ENCODE results near the gene HSD11B2.

Gene HSD11B2

DNA sequence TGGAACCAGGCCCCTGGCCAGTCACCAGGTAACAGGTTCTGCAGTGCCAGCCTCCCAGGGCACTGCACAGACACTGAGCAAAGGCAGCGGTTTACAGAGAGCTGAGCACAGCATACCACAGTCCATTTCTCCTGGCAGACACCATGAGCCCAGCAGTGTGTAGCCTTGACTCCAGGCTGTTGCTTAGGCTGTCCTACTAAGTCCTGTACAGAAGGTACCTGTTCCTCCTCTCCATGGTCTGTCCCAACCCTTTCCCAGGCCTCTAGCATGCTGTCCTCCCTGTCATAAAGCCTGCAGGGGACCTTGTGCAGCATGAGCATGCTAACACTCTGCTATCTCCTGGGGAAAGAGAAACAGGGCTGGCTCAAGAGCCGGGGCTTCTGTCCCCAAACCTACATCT, 30.0 kb downstream of the HSD11B2 start:
- no peak overlapping the region for H3K4me3 Mint-ChIP-seq
- H3K27me3 Mint-ChIP-seq = no peaks in the 10 kb centered on the region
- H3K9me3 Mint-ChIP-seq = no peaks in the 10 kb centered on the region
- H3K4me1 Mint-ChIP-seq (ENCODE audit: low read depth in 2 of 2) = peaks cover 32 to 43% of the 10 kb centered on the region in 2 donors
- DNase-seq (no peak), ATAC-seq (replicated peaks) (no peak)
- H3K36me3 Mint-ChIP-seq (ENCODE audit: insufficient read depth) = peaks cover 31% of the 10 kb centered on the region
- H3K27ac Mint-ChIP-seq = peak overlapping the region; percentile 41 to 58

DNA sequence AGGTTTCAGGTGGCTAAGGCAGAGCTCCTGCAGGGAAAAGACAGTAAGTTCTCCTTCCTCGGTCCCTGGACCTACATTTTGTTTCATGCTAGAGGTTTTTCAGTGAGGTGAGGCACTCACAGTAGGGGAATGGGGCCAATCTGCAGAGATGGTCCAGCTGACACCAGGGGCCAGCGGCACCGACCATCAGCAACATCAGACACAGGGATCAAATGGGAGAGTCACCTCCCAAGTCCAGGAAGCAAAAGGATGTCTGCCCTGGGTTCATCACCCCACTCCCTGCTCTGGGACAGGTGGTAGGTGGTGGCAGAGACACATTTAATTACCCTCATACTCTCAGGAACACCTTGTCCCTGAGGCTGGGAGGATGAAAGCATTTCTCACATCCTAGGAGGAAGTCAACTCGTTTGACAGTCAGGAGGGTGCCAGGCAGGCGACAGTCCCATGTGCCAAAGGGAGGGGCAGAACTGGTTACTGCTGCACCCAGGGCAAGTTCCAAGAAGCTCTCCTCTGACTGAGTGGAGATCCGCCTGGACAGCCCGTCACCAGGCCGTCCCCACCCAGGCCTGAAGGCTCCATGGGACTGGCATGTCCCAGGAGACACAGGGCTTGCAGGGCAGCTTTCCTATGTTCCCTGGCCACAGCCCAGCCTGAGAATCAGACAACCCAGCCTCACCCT, 30.8 kb downstream of the HSD11B2 start:
- DNase-seq = no peak
- H3K4me3 Mint-ChIP-seq = peak overlapping the region in 1 of 2 donors; percentile 6
- no peak for ATAC-seq (replicated peaks)
- H3K9me3 Mint-ChIP-seq = no peaks in the 10 kb centered on the region
- no peak overlapping the region for H3K27ac Mint-ChIP-seq
- H3K27me3 Mint-ChIP-seq = no peaks in the 10 kb centered on the region
- peaks cover 28 to 44% of the 10 kb centered on the region in 2 donors for H3K4me1 Mint-ChIP-seq (ENCODE audit: low read depth in 2 of 2)
- H3K36me3 Mint-ChIP-seq (ENCODE audit: insufficient read depth) = peaks cover 28% of the 10 kb centered on the region

DNA sequence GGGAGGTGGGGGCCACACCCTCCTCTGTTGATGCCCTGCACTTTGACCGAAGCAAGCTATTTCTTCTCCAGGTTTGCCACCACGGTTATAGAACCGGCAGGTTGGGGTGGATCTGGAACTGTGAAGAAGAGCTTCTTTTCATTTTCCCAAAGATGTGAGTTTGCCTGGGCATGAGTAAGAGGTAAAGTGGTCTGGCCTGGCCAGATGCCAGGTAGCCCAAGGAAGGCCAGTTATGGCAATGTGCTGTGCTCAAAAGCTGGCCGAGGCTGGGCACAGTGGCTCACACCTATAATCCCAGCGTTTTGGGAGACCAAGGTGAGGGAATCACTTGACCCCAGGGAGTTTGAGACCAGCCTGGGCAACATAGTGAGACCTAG, 31.3 kb downstream of the HSD11B2 start:
- DNase-seq (no peak), ATAC-seq (replicated peaks) (no peak)
- Mint-ChIP-seq H3K36me3 (ENCODE audit: insufficient read depth) (peaks cover 25% of the 10 kb centered on the region), H3K4me3 (no peak overlapping the region), H3K27ac (no peak overlapping the region), H3K9me3 (no peaks in the 10 kb centered on the region), H3K27me3 (no peaks in the 10 kb centered on the region), H3K4me1 (ENCODE audit: low read depth in 2 of 2) (peaks cover 28 to 43% of the 10 kb centered on the region in 2 donors)

DNA sequence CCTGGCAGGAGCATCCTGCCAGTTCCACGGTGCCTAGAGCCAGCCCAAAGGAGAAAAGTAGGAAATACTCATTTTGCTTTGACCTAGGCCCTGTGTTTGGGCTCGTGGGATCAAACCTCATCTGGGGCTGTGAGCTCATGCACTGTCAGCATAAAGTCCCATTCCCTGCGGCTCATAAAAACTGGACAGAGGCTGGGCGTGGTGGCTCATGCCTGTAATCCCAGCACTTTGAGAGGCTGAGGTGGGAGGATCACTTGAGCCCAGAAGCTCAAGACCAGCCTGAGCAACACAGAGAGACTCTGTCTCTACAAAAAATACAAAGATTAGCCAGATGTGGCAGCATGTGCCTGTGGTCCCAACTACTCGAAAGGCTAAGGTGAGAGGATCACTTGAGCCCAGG, 32.1 kb downstream of the HSD11B2 start:
- no peak for ATAC-seq (replicated peaks)
- Mint-ChIP-seq H3K27ac (peak overlapping the region; percentile 28 to 73), H3K36me3 (ENCODE audit: insufficient read depth) (peaks cover 21% of the 10 kb centered on the region), H3K4me1 (ENCODE audit: low read depth in 2 of 2) (peaks cover 35 to 48% of the 10 kb centered on the region in 2 donors), H3K27me3 (no peaks in the 10 kb centered on the region), H3K4me3 (no peak overlapping the region), H3K9me3 (no peaks in the 10 kb centered on the region)
- DNase-seq = no peak

DNA sequence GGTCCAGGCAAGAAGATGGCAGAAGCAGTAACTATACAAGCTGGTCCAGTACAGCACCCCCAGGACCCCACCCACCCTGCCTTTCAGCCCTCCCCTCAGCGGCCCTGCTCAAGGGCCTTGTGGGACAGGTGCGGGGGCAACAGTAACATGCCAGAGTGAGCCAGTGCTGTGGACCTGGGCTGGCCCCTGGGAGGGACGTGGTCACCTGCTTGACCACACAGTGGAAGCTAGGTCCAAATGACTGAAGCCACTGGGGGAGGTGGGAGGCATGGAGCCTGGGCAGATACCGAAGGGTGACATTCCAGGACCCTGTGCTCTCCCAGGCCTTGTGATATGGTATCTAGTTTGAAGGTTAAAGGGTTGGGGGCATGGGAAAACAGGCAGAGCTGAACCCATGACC, 32.8 kb downstream of the HSD11B2 start:
- ATAC-seq (replicated peaks) (no peak), DNase-seq (no peak)
- Mint-ChIP-seq H3K4me1 (ENCODE audit: low read depth in 2 of 2) (peaks cover 40 to 49% of the 10 kb centered on the region in 2 donors), H3K27ac (peak overlapping the region in 1 of 2 donors; percentile 73), H3K9me3 (no peaks in the 10 kb centered on the region), H3K4me3 (no peak overlapping the region), H3K27me3 (no peaks in the 10 kb centered on the region), H3K36me3 (ENCODE audit: insufficient read depth) (peaks cover 16% of the 10 kb centered on the region)

DNA sequence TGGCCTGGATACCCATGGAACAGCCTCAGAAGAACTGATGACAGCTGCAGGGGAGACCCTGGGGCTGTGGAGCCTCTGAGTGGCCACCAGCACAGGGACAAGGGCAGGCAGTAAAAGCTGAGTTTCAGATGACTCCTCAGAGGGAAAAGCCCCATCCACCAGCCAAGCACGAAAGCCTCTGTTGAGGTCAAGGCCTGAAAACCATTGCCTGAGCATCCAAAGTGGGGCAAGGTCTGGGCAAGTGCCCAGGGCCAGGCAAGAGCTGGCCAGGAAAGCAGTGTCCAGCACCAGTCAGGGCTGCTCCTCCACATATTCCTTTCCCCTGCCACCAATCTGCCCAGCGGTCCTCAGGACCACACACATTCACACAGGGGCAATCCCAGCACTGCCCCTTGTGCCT, 33.6 kb downstream of the HSD11B2 start:
- Mint-ChIP-seq H3K4me3 (no peak overlapping the region), H3K9me3 (no peaks in the 10 kb centered on the region), H3K36me3 (ENCODE audit: insufficient read depth) (peaks cover 16% of the 10 kb centered on the region), H3K4me1 (ENCODE audit: low read depth in 2 of 2) (peaks cover 36 to 46% of the 10 kb centered on the region in 2 donors), H3K27ac (no peak overlapping the region), H3K27me3 (no peaks in the 10 kb centered on the region)
- DNase-seq = no peak
- ATAC-seq (replicated peaks) = no peak

DNA sequence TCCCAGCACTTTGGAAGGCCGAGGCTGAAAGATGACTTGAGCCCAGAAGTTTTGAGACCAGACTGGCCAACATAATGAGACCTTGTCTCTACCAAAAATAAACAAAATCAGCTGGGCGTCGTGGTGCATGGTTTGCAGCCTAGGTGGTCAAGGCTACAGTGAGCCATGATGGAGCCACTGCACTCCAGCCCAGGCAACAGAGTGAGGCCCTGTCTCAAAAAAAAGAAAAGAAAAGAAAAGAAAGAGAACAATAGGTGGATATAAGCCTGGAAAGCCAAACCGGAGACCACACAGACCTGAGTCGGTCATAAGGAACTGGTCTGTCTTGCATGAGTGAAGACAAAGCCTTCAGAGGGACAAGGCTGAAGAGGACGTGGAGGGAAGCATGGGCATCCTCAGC, 35.7 kb downstream of the HSD11B2 start:
- DNase-seq = no peak
- H3K9me3 Mint-ChIP-seq = no peaks in the 10 kb centered on the region
- H3K4me1 Mint-ChIP-seq (ENCODE audit: low read depth in 2 of 2) = peaks cover 42 to 43% of the 10 kb centered on the region in 2 donors
- H3K27me3 Mint-ChIP-seq = no peaks in the 10 kb centered on the region
- H3K4me3 Mint-ChIP-seq = no peak overlapping the region
- H3K36me3 Mint-ChIP-seq (ENCODE audit: insufficient read depth) = peaks cover 6% of the 10 kb centered on the region
- H3K27ac Mint-ChIP-seq = peak overlapping the region in 1 of 2 donors; percentile 64
- no peak for ATAC-seq (replicated peaks)

DNA sequence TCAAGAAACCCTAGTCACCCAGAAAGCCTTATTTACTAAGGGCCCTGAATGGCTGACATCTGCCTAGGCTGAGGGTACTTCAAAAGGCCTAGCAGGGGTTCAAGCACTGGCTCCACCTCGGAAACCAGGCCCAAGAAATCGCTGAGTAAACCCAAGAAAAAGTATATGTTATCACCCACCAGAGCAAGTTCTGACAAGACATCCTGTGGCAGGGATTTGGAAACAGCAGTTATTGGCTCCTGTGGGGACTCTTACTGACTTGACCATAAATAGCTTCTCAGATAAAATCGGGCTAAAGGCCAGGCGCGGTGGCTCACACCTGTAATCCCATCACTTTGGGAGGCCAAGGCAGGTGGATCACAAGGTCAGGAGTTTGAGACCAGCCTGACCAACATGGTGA, 37.8 kb downstream of the HSD11B2 start:
- H3K9me3 Mint-ChIP-seq = no peaks in the 10 kb centered on the region
- H3K27me3 Mint-ChIP-seq = no peaks in the 10 kb centered on the region
- no peak for ATAC-seq (replicated peaks)
- peak overlapping the region in 1 of 2 donors; percentile 27 for H3K27ac Mint-ChIP-seq
- peaks cover 42 to 53% of the 10 kb centered on the region in 2 donors for H3K4me1 Mint-ChIP-seq (ENCODE audit: low read depth in 2 of 2)
- peaks cover 12% of the 10 kb centered on the region for H3K36me3 Mint-ChIP-seq (ENCODE audit: insufficient read depth)
- H3K4me3 Mint-ChIP-seq = no peak overlapping the region
- DNase-seq = no peak

DNA sequence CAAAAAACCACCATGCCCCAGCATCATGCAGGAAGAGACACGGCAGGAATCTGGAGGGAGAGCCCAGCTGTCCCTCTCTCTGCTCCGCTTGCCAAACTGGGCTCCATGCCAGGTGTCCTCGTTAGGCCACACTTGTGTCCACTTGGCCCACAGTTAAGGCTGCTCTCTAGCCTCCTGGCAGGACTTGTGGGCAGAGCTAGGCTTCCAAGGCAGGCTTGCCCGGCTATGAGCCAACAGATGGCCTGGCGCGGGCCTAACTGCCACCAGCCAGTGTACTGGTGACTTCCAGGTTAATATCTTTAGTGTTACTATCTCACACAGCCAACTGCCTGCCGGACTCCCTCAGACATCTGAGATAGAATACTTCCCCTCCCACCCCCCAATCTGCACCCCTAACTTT, 39.4 kb downstream of the HSD11B2 start:
- ATAC-seq (replicated peaks) = no peak
- no peak for DNase-seq
- Mint-ChIP-seq H3K4me1 (ENCODE audit: low read depth in 2 of 2) (peaks cover 51 to 67% of the 10 kb centered on the region in 2 donors), H3K36me3 (ENCODE audit: insufficient read depth) (peaks cover 12% of the 10 kb centered on the region), H3K27me3 (no peaks in the 10 kb centered on the region), H3K9me3 (no peaks in the 10 kb centered on the region), H3K27ac (peak overlapping the region; percentile 2 to 85), H3K4me3 (no peak overlapping the region)

DNA sequence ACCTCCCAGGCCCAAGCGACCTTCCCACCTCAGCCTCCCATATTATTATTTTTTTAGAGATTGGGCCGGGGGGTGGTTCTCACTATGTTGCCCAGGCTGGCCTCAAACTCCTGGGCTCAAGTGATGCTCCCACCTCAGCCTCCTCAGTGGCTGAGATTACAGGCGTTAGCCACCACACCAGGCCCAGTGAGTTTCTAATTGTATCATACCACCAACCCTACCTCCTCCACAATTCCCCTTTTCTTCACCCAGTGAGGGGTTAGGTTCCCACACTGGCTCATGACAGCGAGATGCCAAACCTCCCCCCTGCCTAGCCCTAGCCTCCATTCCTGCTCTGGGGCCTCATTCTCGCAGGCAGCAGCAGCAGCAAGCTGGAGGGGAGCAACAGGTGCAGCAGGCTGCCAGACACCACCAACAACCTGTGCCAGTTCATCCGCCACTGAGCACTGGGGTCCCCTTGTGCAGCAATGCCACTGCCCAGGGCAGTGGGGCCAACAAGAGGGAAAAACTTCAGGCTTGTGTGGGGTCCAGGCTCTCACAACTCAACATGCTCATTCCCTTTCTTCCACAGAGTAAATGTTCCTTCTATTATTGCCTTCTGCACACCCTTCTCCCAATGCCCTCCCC, 41.0 kb downstream of the HSD11B2 start:
- peak overlapping the region in 1 of 2 donors; percentile 21 for H3K27ac Mint-ChIP-seq
- no peak for DNase-seq
- peaks cover 17% of the 10 kb centered on the region for H3K36me3 Mint-ChIP-seq (ENCODE audit: insufficient read depth)

DNA sequence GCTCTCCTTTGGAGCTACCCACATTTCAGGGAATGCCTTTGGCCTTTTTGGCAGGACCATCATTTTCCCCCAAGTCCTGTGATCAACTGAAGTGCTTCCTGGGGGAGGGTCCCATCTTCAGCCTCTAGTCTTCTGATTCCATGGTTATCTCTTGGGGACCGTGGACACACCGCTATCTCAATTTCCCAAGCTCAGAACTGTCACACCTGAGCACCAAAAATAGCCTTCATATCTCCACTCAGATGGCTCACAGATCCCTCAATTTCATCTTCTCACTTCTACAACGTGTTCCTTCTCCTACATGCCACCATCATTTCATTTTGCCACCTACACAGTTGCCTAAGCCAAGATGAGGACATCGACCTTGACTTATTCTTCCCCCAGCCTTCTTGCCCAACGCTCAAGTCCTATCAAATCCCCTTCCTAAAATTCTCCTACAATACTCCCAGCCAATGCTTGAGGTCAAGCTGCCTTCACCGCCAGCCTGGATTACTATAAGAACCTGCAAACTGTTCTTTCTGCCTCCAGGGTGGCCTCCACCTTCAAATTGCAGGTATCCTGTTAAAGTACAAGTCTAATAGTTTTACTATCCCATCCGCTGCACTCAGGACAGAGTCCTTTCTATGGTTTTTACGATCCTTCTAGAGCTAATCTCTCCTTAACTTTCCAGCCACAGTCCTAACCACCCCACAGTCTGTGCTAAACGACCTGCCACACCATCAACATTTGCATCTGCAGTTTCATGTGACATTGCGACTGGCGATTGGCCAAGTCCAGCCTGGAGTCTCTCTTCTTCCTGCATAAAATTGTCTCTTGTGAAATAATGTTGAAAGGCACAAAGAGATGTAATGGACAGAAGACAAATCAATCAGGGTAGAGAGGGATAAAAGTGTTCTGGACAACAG, 43.9 kb downstream of the HSD11B2 start:
- DNase-seq (no peak), ATAC-seq (replicated peaks) (no peak)
- no peaks in the 10 kb centered on the region for H3K27me3 Mint-ChIP-seq
- H3K36me3 Mint-ChIP-seq (ENCODE audit: insufficient read depth) = peaks cover 18% of the 10 kb centered on the region
- H3K27ac Mint-ChIP-seq = no peak overlapping the region
- H3K9me3 Mint-ChIP-seq = no peaks in the 10 kb centered on the region
- peaks cover 36 to 61% of the 10 kb centered on the region in 2 donors for H3K4me1 Mint-ChIP-seq (ENCODE audit: low read depth in 2 of 2)
- H3K4me3 Mint-ChIP-seq = no peak overlapping the region

More for the DNA sequence above, 41.0 kb downstream of the HSD11B2 start:
- H3K27me3 Mint-ChIP-seq = no peaks in the 10 kb centered on the region
- peaks cover 38 to 60% of the 10 kb centered on the region in 2 donors for H3K4me1 Mint-ChIP-seq (ENCODE audit: low read depth in 2 of 2)
- no peak for ATAC-seq (replicated peaks)
- no peaks in the 10 kb centered on the region for H3K9me3 Mint-ChIP-seq
- H3K4me3 Mint-ChIP-seq = no peak overlapping the region

DNA sequence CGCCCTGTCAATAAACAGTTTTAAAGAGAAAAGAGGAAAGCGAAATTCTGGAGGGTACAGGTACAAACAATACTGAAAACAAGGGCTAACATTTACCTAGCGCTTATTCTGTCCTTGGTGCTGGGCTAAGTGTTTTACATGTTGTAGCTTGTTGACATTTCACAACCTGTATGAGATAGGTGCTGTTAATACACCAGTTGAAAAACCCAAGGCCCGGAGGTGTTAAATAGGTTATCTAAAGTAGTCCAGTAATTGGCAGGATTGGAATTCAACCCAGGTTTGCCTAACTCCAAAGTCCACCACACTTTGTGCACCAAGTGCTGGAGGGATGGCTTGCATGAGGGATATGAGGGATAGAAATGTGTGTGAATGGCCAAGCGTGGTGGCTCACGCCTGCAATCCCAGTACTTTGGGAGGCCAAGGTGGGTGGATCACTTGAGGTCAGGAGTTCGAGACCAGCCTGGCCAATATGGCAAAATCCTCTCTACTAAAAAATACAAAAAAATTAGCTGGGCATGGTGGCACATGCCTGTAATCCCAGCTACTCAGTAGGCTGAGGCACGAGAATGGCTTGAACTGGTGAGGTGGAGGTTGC, 47.1 kb downstream of the HSD11B2 start:
- Mint-ChIP-seq H3K9me3 (no peaks in the 10 kb centered on the region), H3K27ac (no peak overlapping the region), H3K4me1 (ENCODE audit: low read depth in 2 of 2) (peaks cover 46 to 52% of the 10 kb centered on the region in 2 donors), H3K36me3 (ENCODE audit: insufficient read depth) (peaks cover 28% of the 10 kb centered on the region), H3K27me3 (no peaks in the 10 kb centered on the region), H3K4me3 (peak overlapping the region; percentile 47 to 57)
- DNase-seq = no peak
- ATAC-seq (replicated peaks) = no peak

DNA sequence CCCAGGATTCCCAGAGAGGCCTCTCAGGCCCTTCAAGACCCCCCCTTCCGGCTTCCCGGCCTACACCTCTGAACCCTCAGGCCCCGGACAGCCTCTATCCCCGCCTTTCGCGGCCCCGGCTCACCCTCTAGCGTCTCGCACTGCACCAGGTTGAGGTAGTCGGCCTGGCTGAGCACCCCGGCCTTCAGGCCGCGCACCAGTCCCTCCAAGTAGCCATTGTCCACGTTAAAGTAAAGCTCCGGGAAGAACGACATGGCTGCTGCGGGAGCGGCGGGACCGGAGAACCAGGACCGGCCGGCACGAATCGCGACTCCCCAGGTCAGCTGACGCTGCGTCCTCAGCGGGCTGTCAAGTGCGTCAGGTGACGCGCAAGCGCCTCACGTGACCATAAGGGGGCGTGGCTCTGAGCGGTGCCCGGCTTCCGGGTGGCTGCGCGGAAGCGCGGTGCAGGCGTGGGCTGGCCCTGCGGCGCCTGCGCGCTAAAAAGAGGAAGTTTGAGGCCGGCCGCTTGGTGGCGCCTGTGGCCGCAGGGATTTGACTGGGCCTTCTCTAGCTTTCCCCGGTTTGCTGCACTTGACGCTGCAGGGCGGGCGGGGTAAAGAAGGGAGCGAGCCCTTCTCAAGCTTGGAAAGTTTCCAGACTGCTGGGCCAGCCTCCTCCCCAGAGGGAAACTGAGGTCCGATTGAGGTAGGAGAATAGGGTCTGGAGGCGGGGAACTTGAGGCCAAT, 50.1 kb downstream of the HSD11B2 start, which contains the start of gene ATP6V0D1:
Gene ATP6V0D1, minus strand, starts transcription at position 325 of the 728 bp plus-strand sequence. Its CDS starts 71 bp downstream, at position 254.
- H3K9me3 Mint-ChIP-seq = no peaks in the 10 kb centered on the region
- no peaks in the 10 kb centered on the region for H3K27me3 Mint-ChIP-seq
- H3K36me3 Mint-ChIP-seq (ENCODE audit: insufficient read depth) = peaks cover 37% of the 10 kb centered on the region
- H3K27ac Mint-ChIP-seq = peak within 1 kb of the TSS; percentile 100
- H3K4me1 Mint-ChIP-seq (ENCODE audit: low read depth in 2 of 2) = peaks cover 32 to 36% of the 10 kb centered on the region in 2 donors
- peak; percentile 91 for ATAC-seq (replicated peaks)
- peak within 1 kb of the TSS; percentile 99 to 100 for H3K4me3 Mint-ChIP-seq
- DNase-seq = peak; percentile 99 to 100 (median 99)

All from effector memory CD8-positive, alpha-beta T cell (primary cell).